A673 (cell line): Measurements from ENCODE around the gene LNPK.

Experiments
- CTCF ChIP-seq: fragments of 300-800, 200-600 bp; sonication (generic); conservative IDR thresholded peaks from 2 replicates; pipeline ENCODE4 v1.5.1; 2017; ENCODE audit warnings: low read depth, mild to moderate bottlenecking, antibody characterized with exemption, low read length, moderate library complexity, mixed read lengths
- EZH2 ChIP-seq: fragments of 200-600 bp; sonication (generic); IDR thresholded peaks from 2 replicates; pipeline ENCODE4 v1.6.1; 2017; ENCODE audit warnings: borderline replicate concordance, low read depth, mild to moderate bottlenecking, mixed read lengths, antibody characterized with exemption, low read length; ENCODE audit not compliant: poor library complexity, severe bottlenecking

GRCh38 chr2:176002688-176003210 lies 682 bp upstream of the LNPK start:
- TF ChIP-seq CTCF (no peak), EZH2 (no peak)
